Fibroblast of mammary gland (primary cell): Measurements from ENCODE around the gene MTM1.

Experiments used
- DNase-seq: peaks from one replicate; pipeline ENCODE4 v3.0.0-alpha.2; 2010; ENCODE audit warnings: low read depth
- H3K4me3 ChIP-seq: 2 replicates; pipeline ENCODE4 v1.5.1; 2011; ENCODE audit warnings: low read depth, mild to moderate bottlenecking, low read length, moderate library complexity; ENCODE audit not compliant: control insufficient read depth
- CTCF ChIP-seq: conservative IDR thresholded peaks from 2 replicates; pipeline ENCODE4 v1.5.1; 2011; ENCODE audit warnings: low read depth, low read length, inconsistent platforms; ENCODE audit not compliant: control insufficient read depth, insufficient read depth

The MTM1 gene

DNA sequence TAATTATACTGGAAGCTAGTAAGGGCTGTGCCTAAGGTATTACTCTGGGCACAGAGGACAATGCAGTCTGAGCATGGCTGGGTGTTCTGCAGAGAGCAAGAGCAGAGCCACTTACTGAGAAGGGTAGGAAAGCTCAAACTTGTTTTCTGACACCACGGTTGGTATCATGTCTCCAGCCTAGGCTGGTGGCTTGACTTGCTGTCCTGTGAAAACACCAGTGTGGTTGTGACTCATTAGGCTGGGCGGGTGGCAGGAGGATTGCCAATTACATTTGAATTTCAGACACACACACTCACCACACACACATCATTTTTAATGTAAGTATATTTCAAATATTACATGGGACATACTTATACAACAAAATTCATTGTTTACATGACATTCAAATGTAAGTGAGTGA lies 19.7 kb upstream of the MTM1 start:
- TF ChIP-seq CTCF = no peak
- DNase-seq = peak; percentile 52
- no peak overlapping the region for H3K4me3 ChIP-seq

GRCh38 chrX:150551963-150552362 lies 16.5 kb upstream of the MTM1 start:
- no peak for TF ChIP-seq CTCF
- no peak overlapping the region for H3K4me3 ChIP-seq
- DNase-seq = no peak

DNA sequence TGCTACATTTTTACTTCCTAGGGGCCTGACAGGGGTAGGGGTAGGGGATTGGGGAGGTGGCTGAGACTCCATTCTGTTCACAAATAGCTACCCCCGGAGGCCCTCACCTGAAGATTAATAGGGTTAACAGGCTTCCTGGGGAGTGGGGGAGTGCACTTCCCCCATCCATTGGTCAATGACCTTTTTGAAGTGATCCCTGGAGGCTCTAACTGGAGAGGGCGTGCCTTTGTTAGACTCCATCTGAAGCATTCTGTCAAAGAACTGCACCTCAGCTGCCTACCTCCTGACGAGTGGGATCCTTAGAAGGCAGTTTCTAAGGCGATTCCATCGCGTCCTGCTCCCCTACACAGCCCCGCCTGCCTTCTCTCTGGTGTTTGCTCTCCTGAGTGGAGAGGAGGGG lies 10.0 kb upstream of the MTM1 start:
- DNase-seq = no peak
- TF ChIP-seq CTCF = no peak
- H3K4me3 ChIP-seq = no peak overlapping the region

DNA sequence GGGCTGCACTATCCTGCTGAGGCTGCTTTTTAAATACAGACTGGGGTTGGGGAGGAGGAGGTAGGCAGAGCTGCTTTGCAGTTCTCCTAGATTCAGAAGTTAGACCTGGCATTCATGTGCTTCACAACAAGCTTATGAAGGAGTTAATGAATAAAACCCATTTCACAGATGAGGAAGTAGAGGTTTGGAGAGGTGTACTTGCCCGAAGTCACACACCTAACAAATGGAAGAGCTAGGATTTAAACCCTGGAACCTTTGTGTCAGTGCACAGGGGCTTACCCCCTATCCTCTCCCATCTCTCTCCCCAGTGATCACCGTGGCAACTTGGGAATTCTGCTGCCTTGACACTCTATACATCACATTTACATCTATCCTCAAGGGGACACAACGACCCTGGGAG lies 3.6 kb upstream of the MTM1 start:
- TF ChIP-seq CTCF = no peak
- H3K4me3 ChIP-seq = no peak overlapping the region

DNA sequence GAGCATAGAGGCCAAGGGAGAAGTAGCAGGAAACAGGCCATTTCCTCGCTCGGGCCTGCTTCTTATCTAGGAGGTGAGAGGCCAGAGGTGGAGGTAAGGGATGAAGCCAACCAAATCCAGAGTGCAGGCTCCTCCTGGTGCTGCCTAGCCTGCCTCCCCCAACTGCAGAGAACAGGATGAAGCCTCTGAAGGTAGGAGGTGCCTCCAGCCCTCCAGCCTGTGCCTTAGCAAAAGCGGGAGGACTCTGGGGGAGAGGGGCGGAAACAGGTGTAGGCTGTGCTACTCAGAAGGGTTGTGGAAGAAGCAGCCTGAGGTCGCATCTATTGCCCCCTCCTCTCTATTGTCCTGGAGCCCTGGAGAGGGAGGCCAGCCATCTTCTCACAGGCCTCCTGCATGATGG lies 2.9 kb upstream of the MTM1 start:
- no peak overlapping the region for H3K4me3 ChIP-seq
- TF ChIP-seq CTCF = no peak

More for the DNA sequence above, 3.6 kb upstream of the MTM1 start:
- no peak for DNase-seq

DNA sequence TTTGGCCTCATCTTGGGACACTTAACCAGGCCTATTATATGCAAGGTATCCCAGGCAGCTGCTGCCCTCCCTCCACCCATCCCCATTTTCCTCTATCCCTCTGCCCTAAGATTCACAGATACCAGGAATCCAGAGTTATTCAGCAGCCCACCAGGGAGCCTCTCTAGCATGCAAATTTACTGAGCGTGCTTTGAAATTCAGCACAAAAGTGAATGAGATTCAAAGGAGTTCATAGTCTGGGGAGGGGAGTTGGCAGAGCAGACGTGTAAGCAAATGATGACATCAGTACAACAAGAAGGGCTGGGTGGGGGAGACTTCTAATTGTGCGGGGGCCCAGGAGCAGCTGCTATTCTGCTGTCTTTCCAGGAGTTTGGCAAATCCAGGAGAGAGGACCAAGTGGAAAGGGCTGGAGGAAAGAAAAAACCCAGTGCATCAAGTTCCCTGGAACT lies 1.7 kb upstream of the MTM1 start:
- no peak overlapping the region for H3K4me3 ChIP-seq
- TF ChIP-seq CTCF = no peak
- no peak for DNase-seq

More for the DNA sequence above, 2.9 kb upstream of the MTM1 start:
- no peak for DNase-seq
